Fibroblast of lung (primary cell): ENCODE results near the gene ZBTB40.

Source experiments
- EZH2 ChIP-seq: IDR thresholded peaks from 2 replicates; pipeline ENCODE4 v1.5.1; 2012; ENCODE audit warnings: low read length, control low read depth, mild to moderate bottlenecking; ENCODE audit errors: missing control alignments
- TF ChIP-seq, protein P1 (sequence below), 2 donors: IDR thresholded peaks in 1 of 2; conservative IDR thresholded peaks in 1 of 2; 1 replicate in 1 of 2; 2 replicates in 1 of 2; pipeline ENCODE4 v1.5.1; 2011 to 2012; ENCODE audit warnings: low read length in 2 of 2, control low read depth in 1 of 2, inconsistent platforms in 1 of 2, low read depth in 1 of 2, mild to moderate bottlenecking in 1 of 2

DNA sequence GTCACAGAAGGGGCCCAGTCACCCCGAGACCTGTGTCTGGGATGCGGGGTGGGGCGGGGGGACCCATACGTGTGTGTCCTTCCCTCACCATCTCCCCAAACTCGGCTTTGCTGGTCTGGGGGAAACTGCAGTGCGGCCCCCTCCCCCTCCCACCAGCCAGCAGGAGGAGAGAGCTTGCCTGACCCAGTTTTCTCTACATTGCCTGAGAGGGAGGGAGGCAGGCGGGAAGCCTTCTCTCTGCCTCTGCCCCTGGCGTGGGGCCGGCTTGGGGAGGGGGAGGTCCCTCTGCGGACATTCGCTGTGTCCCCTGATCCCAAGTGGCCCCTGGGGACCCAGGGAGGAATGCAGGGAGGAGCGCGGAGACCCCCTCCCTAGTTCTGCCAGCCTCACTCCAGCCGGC lies 115.5 kb downstream of the ZBTB40 start:
- TF ChIP-seq, protein P1, sequence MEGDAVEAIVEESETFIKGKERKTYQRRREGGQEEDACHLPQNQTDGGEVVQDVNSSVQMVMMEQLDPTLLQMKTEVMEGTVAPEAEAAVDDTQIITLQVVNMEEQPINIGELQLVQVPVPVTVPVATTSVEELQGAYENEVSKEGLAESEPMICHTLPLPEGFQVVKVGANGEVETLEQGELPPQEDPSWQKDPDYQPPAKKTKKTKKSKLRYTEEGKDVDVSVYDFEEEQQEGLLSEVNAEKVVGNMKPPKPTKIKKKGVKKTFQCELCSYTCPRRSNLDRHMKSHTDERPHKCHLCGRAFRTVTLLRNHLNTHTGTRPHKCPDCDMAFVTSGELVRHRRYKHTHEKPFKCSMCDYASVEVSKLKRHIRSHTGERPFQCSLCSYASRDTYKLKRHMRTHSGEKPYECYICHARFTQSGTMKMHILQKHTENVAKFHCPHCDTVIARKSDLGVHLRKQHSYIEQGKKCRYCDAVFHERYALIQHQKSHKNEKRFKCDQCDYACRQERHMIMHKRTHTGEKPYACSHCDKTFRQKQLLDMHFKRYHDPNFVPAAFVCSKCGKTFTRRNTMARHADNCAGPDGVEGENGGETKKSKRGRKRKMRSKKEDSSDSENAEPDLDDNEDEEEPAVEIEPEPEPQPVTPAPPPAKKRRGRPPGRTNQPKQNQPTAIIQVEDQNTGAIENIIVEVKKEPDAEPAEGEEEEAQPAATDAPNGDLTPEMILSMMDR (conservative IDR thresholded peaks at IDR 0.05 in 1 of 2, IDR thresholded peaks at IDR 0.05 in 1 of 2; ENCODE audit: low read depth in 1 of 2, low read length in 2 of 2) = no peak
- TF ChIP-seq EZH2 = no peak
